DOHH2 (cell line): ENCODE results near the gene C1QTNF8.

ENCODE experiments used
- EZH2phosphoT487 ChIP-seq: fragments of 200-600 bp; sonication (generic); IDR thresholded peaks from 2 replicates; pipeline ENCODE4 v1.6.1; 2017; ENCODE audit warnings: borderline replicate concordance, mild to moderate bottlenecking, antibody characterized with exemption, low read length, moderate library complexity, mixed read lengths
- TF ChIP-seq, protein P1 (sequence below): fragments of 200-600 bp; sonication (generic); IDR thresholded peaks from one replicate; pipeline ENCODE4 v1.5.1; 2014; ENCODE audit warnings: antibody characterized with exemption, mild to moderate bottlenecking, low read depth, low read length; ENCODE audit not compliant: poor library complexity, severe bottlenecking

DNA sequence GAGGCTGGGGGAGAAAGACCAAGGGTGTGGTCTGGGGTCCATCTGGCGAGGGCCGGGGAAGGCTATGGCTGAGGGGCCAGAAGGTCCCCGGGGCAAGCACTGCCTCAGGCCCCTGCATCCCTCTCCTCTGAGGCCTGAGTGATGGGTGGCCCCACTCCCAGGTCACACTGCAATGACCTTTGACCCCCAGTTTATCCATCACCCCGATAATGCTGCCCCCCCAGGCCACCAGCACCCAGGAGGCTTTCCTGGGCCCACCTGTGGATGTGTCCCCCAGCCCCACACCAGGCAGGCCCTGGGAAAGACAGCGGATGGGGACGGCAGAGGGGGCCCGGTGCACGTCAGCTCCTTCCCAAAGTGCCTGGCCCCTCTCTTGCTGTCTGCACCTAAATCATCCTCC, 34.3 kb upstream of the C1QTNF8 start:
- TF ChIP-seq, protein P1, sequence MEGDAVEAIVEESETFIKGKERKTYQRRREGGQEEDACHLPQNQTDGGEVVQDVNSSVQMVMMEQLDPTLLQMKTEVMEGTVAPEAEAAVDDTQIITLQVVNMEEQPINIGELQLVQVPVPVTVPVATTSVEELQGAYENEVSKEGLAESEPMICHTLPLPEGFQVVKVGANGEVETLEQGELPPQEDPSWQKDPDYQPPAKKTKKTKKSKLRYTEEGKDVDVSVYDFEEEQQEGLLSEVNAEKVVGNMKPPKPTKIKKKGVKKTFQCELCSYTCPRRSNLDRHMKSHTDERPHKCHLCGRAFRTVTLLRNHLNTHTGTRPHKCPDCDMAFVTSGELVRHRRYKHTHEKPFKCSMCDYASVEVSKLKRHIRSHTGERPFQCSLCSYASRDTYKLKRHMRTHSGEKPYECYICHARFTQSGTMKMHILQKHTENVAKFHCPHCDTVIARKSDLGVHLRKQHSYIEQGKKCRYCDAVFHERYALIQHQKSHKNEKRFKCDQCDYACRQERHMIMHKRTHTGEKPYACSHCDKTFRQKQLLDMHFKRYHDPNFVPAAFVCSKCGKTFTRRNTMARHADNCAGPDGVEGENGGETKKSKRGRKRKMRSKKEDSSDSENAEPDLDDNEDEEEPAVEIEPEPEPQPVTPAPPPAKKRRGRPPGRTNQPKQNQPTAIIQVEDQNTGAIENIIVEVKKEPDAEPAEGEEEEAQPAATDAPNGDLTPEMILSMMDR: no peak
- TF ChIP-seq EZH2phosphoT487: no peak
